ENCODE measurements around the gene MACROD2.

DNA sequence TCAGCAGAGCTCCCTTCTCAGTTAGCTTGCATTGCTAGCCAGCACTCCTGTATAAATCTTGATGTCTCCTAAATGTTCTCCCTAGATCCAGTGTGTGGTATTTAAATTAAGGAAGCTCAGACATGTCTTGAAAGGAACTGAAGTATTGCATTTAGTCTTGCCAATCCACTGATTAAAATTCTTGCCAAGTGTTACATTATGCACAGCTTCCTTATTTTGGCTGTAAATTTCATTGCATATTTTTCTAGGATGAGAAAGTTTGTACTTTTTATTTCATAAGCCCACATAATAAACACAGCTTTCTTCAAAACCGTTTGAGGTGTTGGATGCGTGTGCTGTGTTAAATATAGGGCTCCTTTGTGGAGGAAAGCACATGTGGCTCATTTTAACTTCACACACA, 671.9 kb downstream of the MACROD2 start:
- TF ChIP-seq EP300 (IDR thresholded peaks at IDR 0.05), result no peak
- TF ChIP-seq, protein P1, sequence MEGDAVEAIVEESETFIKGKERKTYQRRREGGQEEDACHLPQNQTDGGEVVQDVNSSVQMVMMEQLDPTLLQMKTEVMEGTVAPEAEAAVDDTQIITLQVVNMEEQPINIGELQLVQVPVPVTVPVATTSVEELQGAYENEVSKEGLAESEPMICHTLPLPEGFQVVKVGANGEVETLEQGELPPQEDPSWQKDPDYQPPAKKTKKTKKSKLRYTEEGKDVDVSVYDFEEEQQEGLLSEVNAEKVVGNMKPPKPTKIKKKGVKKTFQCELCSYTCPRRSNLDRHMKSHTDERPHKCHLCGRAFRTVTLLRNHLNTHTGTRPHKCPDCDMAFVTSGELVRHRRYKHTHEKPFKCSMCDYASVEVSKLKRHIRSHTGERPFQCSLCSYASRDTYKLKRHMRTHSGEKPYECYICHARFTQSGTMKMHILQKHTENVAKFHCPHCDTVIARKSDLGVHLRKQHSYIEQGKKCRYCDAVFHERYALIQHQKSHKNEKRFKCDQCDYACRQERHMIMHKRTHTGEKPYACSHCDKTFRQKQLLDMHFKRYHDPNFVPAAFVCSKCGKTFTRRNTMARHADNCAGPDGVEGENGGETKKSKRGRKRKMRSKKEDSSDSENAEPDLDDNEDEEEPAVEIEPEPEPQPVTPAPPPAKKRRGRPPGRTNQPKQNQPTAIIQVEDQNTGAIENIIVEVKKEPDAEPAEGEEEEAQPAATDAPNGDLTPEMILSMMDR (IDR thresholded peaks at IDR 0.05), result no peak
- TF ChIP-seq POLR2A (IDR thresholded peaks at IDR 0.05), result no peak
